RWPE1 (cell line): ENCODE measurements around the gene POFUT2.
"Not testable (repeated sequence)": the region's sequence is repeated elsewhere in the genome, so short reads cannot be mapped to it uniquely, and the experiment has no call there.

ENCODE experiments used
- CTCF ChIA-PET: fragments of 350-600 bp; sonication (Branson Sonifier 250); formaldehyde crosslinking; extraction: SDS; loops from one replicate; lab custom pipeline; 2021; lab: Yijun Ruan, JAX
- POLR2A ChIA-PET: fragments of 400-600 bp; formaldehyde crosslinking; extraction: SDS; loops from one replicate; lab custom pipeline; 2020; ENCODE audit warnings: antibody characterized with exemption; ENCODE audit not compliant: low non-redundant PET; lab: Yijun Ruan, JAX
- DNase-seq: peaks from one replicate; pipeline ENCODE4 v3.0.0; 2012; ENCODE audit warnings: low spot score
- H3K27ac ChIP-seq: fragments of 450-650 bp; 2 replicates; pipeline ENCODE4 v1.5.1; 2017
- CTCF ChIP-seq: fragments of 450-650 bp; conservative IDR thresholded peaks from 2 replicates; pipeline ENCODE4 v1.5.1; 2017; ENCODE audit warnings: low read depth, mild to moderate bottlenecking

POFUT2 gene

GRCh38 chr21:45312296-45312695 lies 24.6 kb upstream of the POFUT2 start:
- H3K27ac ChIP-seq: no peak overlapping the region
- ChIA-PET CTCF (interaction anchor here (0.7 to 0.8 kb wide), 2 partner anchors 90 to 438 kb away, joined by 3 read pairs; no protein-coding TSS in a partner anchor), POLR2A (no interaction called here)
- no peak for DNase-seq
- TF ChIP-seq CTCF: no peak

GRCh38 chr21:45310459-45310858 lies 22.8 kb upstream of the POFUT2 start:
- TF ChIP-seq CTCF: no peak
- DNase-seq: no peak
- CTCF ChIA-PET: interaction anchor here (0.7 to 0.8 kb wide), 2 partner anchors 10 to 17 kb away, joined by 3 to 4 read pairs; no protein-coding TSS in a partner anchor
- POLR2A ChIA-PET: no interaction called here
- no peak overlapping the region for H3K27ac ChIP-seq

GRCh38 chr21:45309987-45310381 lies 22.3 kb upstream of the POFUT2 start:
- H3K27ac ChIP-seq: no peak overlapping the region
- CTCF ChIA-PET: interaction anchor here (0.7 kb wide), 1 partner anchor 9 kb away, joined by 3 read pairs; no protein-coding TSS in a partner anchor
- POLR2A ChIA-PET: no interaction called here
- DNase-seq: no peak
- TF ChIP-seq CTCF: no peak

GRCh38 chr21:45309069-45309986 lies 21.6 kb upstream of the POFUT2 start:
- no peak for DNase-seq
- POLR2A ChIA-PET: no interaction called here
- peak; percentile 44 for TF ChIP-seq CTCF
- 0 out of 2 replicates have a peak overlapping the region, but pooled peaks have one; percentile 10 for H3K27ac ChIP-seq
- CTCF ChIA-PET: interaction anchor here (0.5 to 1.5 kb wide), 8 partner anchors 11 to 691 kb away, joined by 3 to 7 read pairs (median 3); no protein-coding TSS in a partner anchor

GRCh38 chr21:45308194-45309068 lies 20.7 kb upstream of the POFUT2 start:
- ChIA-PET POLR2A (no interaction called here), CTCF (interaction anchor here (0.7 to 1.5 kb wide), 4 partner anchors 19 to 451 kb away, joined by 3 to 7 read pairs (median 4); no protein-coding TSS in a partner anchor)
- no peak for DNase-seq
- no peak for TF ChIP-seq CTCF
- no peak overlapping the region for H3K27ac ChIP-seq

GRCh38 chr21:45307597-45308158 lies 20.0 kb upstream of the POFUT2 start:
- H3K27ac ChIP-seq, POLR2A ChIA-PET, CTCF ChIA-PET, DNase-seq: not testable (repeated sequence)
